Measurements from ENCODE around the gene ADAM19.

The ADAM19 gene

GRCh38 chr5:157570531-157571200 is 4.9 kb downstream of the ADAM19 start:
- Histone ChIP-seq H3K4me1 (ENCODE audit: insufficient read depth, low read length) (peaks cover 11% of the 10 kb centered on the region), H3K36me3 (ENCODE audit: insufficient read depth, low read depth, low read length) (no peaks in the 10 kb centered on the region), H3K4me3 (ENCODE audit: low read length) (no peak overlapping the region), H3K9ac (ENCODE audit: low read depth, low read length) (no peak overlapping the region), H3K27me3 (ENCODE audit: insufficient read depth, low read length) (peaks cover 18% of the 10 kb centered on the region), H3K27ac (ENCODE audit: low read length) (no peak overlapping the region), H3K9me3 (ENCODE audit: insufficient read depth, low read depth, low read length) (no peaks in the 10 kb centered on the region)

DNA sequence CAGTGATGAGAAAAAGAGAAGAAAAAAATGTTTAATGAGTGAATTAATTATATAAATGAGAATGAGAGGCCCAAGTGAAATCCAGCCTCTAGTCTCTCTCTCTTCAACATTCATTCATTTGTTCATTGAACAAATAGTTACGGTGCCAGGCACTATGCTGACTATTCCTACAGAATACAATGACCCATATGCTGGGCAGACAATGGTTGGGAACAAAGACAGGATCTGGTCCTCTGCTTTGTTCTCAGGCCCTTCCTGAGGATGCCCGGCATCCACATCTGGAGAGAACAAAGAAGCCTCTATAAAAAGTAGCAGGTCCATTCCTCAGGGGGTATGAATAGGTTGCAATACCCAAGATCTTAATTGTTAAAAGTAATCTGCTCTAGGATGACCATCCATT is 6.9 kb downstream of the ADAM19 start:
- H3K4me3 ChIP-seq (ENCODE audit: low read length): no peak overlapping the region
- no peak overlapping the region for H3K9ac ChIP-seq (ENCODE audit: low read depth, low read length)
- H3K27ac ChIP-seq (ENCODE audit: low read length): no peak overlapping the region
- peaks cover 4% of the 10 kb centered on the region for H3K27me3 ChIP-seq (ENCODE audit: insufficient read depth, low read length)
- peaks cover 11% of the 10 kb centered on the region for H3K4me1 ChIP-seq (ENCODE audit: insufficient read depth, low read length)
- H3K9me3 ChIP-seq (ENCODE audit: insufficient read depth, low read depth, low read length): no peaks in the 10 kb centered on the region
- H3K36me3 ChIP-seq (ENCODE audit: insufficient read depth, low read depth, low read length): no peaks in the 10 kb centered on the region

DNA sequence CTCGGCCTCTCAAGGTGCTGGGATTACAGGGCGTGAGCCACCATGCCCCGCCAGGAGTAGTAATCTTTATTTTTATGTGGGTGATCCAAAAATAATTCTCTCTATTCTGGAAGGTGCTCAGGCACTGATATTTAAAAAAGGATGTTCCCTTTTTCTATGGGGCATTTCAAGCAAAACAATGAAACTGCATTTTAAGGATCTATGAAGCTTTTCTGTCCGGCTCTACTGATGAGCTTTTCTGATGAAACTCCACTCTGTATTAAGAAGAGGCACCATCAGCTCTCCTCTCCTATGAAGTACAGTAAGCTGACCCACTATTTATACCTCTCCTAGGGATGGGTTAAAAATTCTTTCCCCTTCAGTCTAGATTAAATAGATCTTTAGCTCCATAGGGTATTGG is 7.4 kb downstream of the ADAM19 start:
- Histone ChIP-seq H3K4me3 (ENCODE audit: low read length) (no peak overlapping the region), H3K27me3 (ENCODE audit: insufficient read depth, low read length) (no peaks in the 10 kb centered on the region), H3K36me3 (ENCODE audit: insufficient read depth, low read depth, low read length) (no peaks in the 10 kb centered on the region), H3K4me1 (ENCODE audit: insufficient read depth, low read length) (peaks cover 11% of the 10 kb centered on the region), H3K9ac (ENCODE audit: low read depth, low read length) (no peak overlapping the region), H3K27ac (ENCODE audit: low read length) (no peak overlapping the region), H3K9me3 (ENCODE audit: insufficient read depth, low read depth, low read length) (no peaks in the 10 kb centered on the region)

GRCh38 chr5:157566902-157567489 is 8.6 kb downstream of the ADAM19 start:
- H3K4me1 ChIP-seq (ENCODE audit: insufficient read depth, low read length): peaks cover 19% of the 10 kb centered on the region
- no peaks in the 10 kb centered on the region for H3K36me3 ChIP-seq (ENCODE audit: insufficient read depth, low read depth, low read length)
- H3K4me3 ChIP-seq (ENCODE audit: low read length): no peak overlapping the region
- no peak overlapping the region for H3K27ac ChIP-seq (ENCODE audit: low read length)
- no peaks in the 10 kb centered on the region for H3K9me3 ChIP-seq (ENCODE audit: insufficient read depth, low read depth, low read length)
- no peak overlapping the region for H3K9ac ChIP-seq (ENCODE audit: low read depth, low read length)
- H3K27me3 ChIP-seq (ENCODE audit: insufficient read depth, low read length): no peaks in the 10 kb centered on the region

DNA sequence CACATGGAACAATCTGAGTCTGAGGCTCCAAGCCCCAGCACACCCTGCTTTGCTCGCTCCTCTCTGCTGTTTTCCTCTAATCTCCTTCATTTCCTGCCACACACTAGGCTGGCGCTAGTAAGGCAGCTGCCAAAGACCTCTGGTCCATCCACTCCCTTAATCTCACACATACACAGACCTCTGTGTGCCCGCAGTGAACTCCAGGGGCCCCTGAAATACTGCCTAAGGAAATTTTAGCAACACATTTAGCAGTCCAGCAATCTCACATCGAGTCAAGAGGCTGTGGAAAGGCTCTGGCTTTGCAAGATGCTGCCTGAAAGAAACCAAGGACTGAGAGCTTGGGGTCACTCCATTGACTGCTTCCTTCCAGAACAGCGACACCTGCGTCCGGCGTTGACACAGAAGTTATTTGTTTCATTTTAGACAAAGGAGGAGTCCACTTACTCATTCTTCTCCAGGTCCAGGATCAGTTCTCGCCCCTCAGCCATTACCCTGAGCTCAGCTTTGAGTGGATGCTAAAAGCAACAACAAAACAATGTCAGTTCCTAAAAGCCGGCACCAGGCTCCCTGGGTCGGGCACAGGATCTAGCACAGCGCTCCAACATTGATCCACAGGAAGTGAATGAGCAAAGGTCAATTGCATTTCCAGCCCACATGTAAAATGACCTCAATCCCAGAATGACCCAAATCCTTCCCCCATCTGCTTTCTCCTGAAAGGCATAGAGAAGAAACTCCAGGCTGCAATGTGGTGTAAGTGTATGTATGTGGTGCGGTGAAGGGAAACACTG is 11.5 kb downstream of the ADAM19 start:
- Histone ChIP-seq H3K27ac (ENCODE audit: low read length) (no peak overlapping the region), H3K9me3 (ENCODE audit: insufficient read depth, low read depth, low read length) (no peaks in the 10 kb centered on the region), H3K36me3 (ENCODE audit: insufficient read depth, low read depth, low read length) (no peaks in the 10 kb centered on the region), H3K4me1 (ENCODE audit: insufficient read depth, low read length) (peaks cover 16% of the 10 kb centered on the region), H3K27me3 (ENCODE audit: insufficient read depth, low read length) (no peaks in the 10 kb centered on the region), H3K9ac (ENCODE audit: low read depth, low read length) (no peak overlapping the region), H3K4me3 (ENCODE audit: low read length) (no peak overlapping the region)

DNA sequence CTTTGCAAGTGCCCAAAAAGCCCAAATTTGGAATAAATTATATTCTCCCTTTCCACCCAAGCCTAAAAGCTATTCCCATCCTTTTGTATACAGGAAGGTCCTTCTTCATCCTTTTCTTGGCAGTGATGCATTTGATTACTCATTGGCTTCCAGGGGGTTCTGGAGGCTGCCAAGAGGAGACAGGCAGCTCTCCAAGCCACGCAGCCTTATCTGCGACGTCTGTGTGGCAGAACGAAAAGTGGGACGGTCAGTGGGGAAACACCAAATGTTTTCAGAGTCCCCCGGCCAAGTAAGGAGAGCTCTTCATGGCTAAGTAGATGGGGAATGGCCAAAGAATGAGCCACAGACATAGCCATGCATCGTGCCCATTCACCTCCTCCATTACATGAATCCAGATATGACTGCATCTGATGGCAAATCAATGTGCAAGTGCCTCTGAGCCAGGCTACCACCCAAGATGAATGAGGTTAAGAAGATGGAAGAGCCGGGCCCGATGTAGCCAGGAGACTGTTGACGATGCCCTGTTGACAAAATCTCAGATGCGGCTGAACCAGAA is 12.1 kb downstream of the ADAM19 start:
- Histone ChIP-seq H3K36me3 (ENCODE audit: insufficient read depth, low read depth, low read length) (no peaks in the 10 kb centered on the region), H3K9ac (ENCODE audit: low read depth, low read length) (no peak overlapping the region), H3K4me1 (ENCODE audit: insufficient read depth, low read length) (peaks cover 20% of the 10 kb centered on the region), H3K9me3 (ENCODE audit: insufficient read depth, low read depth, low read length) (no peaks in the 10 kb centered on the region), H3K27me3 (ENCODE audit: insufficient read depth, low read length) (no peaks in the 10 kb centered on the region), H3K27ac (ENCODE audit: low read length) (no peak overlapping the region), H3K4me3 (ENCODE audit: low read length) (no peak overlapping the region)

DNA sequence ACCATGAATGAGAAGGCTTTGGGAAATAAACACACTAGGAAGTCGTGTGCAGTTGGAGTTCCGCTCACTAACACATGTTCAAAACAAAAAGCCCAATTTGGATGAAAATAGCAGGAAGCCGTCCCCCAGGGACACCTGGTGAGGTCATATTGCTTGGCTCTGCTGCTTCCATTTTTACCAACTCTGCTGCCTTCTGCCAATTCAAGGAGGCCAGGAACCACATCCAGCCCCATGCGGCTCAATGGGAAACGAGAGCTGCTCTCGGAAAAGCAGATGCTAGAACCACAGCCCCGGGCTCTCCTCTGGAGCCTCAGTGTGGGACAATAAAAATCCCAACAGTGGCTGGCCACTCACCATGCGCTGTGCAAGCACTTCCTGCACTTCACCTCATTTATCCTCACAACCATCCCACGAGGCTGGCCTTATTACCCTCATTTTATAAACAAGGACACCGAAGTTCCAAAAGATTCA is 13.4 kb downstream of the ADAM19 start:
- H3K27ac ChIP-seq (ENCODE audit: low read length): peak overlapping the region; percentile 8
- H3K9ac ChIP-seq (ENCODE audit: low read depth, low read length): peak overlapping the region; percentile 61; the same call in 1 of the 2 replicates
- H3K9me3 ChIP-seq (ENCODE audit: insufficient read depth, low read depth, low read length): no peaks in the 10 kb centered on the region
- 0 out of 2 replicates have a peak overlapping the region, but pooled peaks have one; percentile 2 for H3K4me3 ChIP-seq (ENCODE audit: low read length)
- peaks cover 20% of the 10 kb centered on the region for H3K4me1 ChIP-seq (ENCODE audit: insufficient read depth, low read length)
- H3K36me3 ChIP-seq (ENCODE audit: insufficient read depth, low read depth, low read length): no peaks in the 10 kb centered on the region
- H3K27me3 ChIP-seq (ENCODE audit: insufficient read depth, low read length): no peaks in the 10 kb centered on the region

- no peaks in the 10 kb centered on the region for H3K36me3 ChIP-seq (ENCODE audit: insufficient read depth, low read depth, low read length)
- no peak overlapping the region for H3K4me3 ChIP-seq (ENCODE audit: low read length)
- no peaks in the 10 kb centered on the region for H3K27me3 ChIP-seq (ENCODE audit: insufficient read depth, low read length)
- H3K4me1 ChIP-seq (ENCODE audit: insufficient read depth, low read length): peaks cover 20% of the 10 kb centered on the region
- H3K27ac ChIP-seq (ENCODE audit: low read length): no peak overlapping the region
- H3K9ac ChIP-seq (ENCODE audit: low read depth, low read length): no peak overlapping the region
- no peaks in the 10 kb centered on the region for H3K9me3 ChIP-seq (ENCODE audit: insufficient read depth, low read depth, low read length)
These were observed 14.5 kb downstream of the ADAM19 start for GRCh38 chr5:157561110-157561509.

GRCh38 chr5:157559301-157559700 is 16.3 kb downstream of the ADAM19 start:
- H3K4me1 ChIP-seq (ENCODE audit: insufficient read depth, low read length): peaks cover 25% of the 10 kb centered on the region

DNA sequence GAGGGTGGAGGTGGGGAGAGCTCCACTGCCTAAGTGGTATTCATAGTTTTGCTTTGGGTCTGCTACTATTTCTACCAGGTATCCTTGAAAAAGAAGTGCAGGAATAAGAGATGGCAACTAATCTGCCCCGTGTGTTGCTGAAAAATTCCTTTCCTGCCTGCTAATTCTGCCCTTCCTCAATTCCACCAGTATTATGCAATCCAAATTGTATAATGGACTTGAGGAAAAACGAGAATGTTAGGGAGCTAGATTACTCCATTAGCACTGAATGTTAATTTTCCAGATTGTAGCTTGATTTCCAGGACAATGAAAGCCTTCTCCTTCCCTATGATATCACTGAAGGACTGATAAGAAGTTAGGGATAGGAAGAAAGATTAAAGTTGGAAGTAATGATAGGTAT is 16.9 kb downstream of the ADAM19 start:
- Histone ChIP-seq H3K27ac (ENCODE audit: low read length) (no peak overlapping the region), H3K4me3 (ENCODE audit: low read length) (no peak overlapping the region), H3K9me3 (ENCODE audit: insufficient read depth, low read depth, low read length) (no peaks in the 10 kb centered on the region), H3K4me1 (ENCODE audit: insufficient read depth, low read length) (peaks cover 27% of the 10 kb centered on the region), H3K9ac (ENCODE audit: low read depth, low read length) (no peak overlapping the region), H3K27me3 (ENCODE audit: insufficient read depth, low read length) (no peaks in the 10 kb centered on the region), H3K36me3 (ENCODE audit: insufficient read depth, low read depth, low read length) (no peaks in the 10 kb centered on the region)

More at GRCh38 chr5:157559301-157559700, 16.3 kb downstream of the ADAM19 start:
- no peaks in the 10 kb centered on the region for H3K27me3 ChIP-seq (ENCODE audit: insufficient read depth, low read length)
- no peak overlapping the region for H3K4me3 ChIP-seq (ENCODE audit: low read length)
- H3K9ac ChIP-seq (ENCODE audit: low read depth, low read length): no peak overlapping the region
- no peak overlapping the region for H3K27ac ChIP-seq (ENCODE audit: low read length)
- H3K9me3 ChIP-seq (ENCODE audit: insufficient read depth, low read depth, low read length): no peaks in the 10 kb centered on the region
- H3K36me3 ChIP-seq (ENCODE audit: insufficient read depth, low read depth, low read length): no peaks in the 10 kb centered on the region

DNA sequence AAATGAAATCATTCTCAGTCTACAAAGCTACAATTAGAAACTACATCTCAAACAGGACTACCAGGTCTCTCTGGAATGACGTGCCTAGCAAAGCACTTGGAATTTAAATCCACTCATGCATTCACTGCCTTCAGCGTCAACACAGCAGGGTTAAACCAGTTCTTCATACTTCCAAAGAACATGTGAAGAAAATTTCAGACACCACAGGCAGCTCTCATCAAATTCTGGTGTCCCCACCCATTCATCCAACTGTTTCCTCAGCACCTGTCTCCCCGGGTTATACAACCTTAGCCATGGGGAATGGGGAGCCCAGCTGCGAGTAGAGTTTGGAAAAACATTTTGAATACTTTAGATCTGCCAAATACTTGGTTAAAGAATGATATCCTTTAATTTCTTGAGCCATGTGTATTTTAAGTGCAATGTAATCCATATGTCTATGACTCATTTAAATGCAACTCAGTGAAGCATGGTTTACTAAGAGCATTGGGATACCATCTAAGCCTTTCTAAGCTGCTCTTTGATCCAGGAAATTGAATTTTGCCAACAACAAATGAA is 17.5 kb downstream of the ADAM19 start:
- Histone ChIP-seq H3K4me1 (ENCODE audit: insufficient read depth, low read length) (peaks cover 27% of the 10 kb centered on the region), H3K36me3 (ENCODE audit: insufficient read depth, low read depth, low read length) (no peaks in the 10 kb centered on the region), H3K27me3 (ENCODE audit: insufficient read depth, low read length) (no peaks in the 10 kb centered on the region), H3K4me3 (ENCODE audit: low read length) (no peak overlapping the region), H3K27ac (ENCODE audit: low read length) (no peak overlapping the region), H3K9me3 (ENCODE audit: insufficient read depth, low read depth, low read length) (no peaks in the 10 kb centered on the region), H3K9ac (ENCODE audit: low read depth, low read length) (no peak overlapping the region)
